Loucy (cell line): ENCODE data around the gene CAMKMT.

Experiments
- CTCF ChIP-seq: fragments of 200-600 bp; sonication (generic); conservative IDR thresholded peaks from 2 replicates; pipeline ENCODE4 v1.5.1; 2014; ENCODE audit warnings: mild to moderate bottlenecking, antibody characterized with exemption, low read length
- EZH2phosphoT487 ChIP-seq: fragments of 200-600 bp; IDR thresholded peaks from 2 replicates; pipeline ENCODE4 v1.6.1; 2018; ENCODE audit warnings: antibody characterized with exemption, mild to moderate bottlenecking, moderate library complexity, borderline replicate concordance

GRCh38 chr2:44549856-44550255 is 188.1 kb downstream of the CAMKMT start:
- no peak for TF ChIP-seq CTCF
- TF ChIP-seq EZH2phosphoT487 = no peak
